HG03432 (cell line): ENCODE data around the gene ART4.

Experiments used
- ATAC-seq: cut with Tn5 transposase; IDR thresholded peaks from one replicate; pipeline ENCODE4 v1.9.1; 2021; ENCODE audit warnings: mild to moderate bottlenecking, moderate library complexity; ENCODE audit not compliant: unreplicated experiment

ART4 gene

DNA sequence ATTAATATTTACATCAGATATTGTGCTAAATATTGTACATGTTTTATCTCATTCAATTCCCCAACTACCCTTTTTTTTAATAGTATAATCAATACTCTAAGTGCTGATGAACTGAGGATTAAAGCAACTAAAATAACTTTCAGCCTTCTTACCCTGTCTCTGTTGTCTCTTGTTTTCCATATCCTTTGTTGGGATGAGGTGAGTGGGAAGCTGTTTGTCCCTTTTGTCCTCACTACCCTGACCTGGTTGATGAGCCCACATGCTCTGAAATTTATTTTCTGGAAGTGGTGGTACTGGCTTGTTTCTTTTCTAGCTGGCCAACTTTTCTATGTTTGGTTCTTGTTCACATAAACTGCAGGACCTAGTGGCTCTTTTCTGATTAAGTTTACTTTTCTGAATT lies 9.6 kb upstream of the ART4 start:
- no peak for ATAC-seq

DNA sequence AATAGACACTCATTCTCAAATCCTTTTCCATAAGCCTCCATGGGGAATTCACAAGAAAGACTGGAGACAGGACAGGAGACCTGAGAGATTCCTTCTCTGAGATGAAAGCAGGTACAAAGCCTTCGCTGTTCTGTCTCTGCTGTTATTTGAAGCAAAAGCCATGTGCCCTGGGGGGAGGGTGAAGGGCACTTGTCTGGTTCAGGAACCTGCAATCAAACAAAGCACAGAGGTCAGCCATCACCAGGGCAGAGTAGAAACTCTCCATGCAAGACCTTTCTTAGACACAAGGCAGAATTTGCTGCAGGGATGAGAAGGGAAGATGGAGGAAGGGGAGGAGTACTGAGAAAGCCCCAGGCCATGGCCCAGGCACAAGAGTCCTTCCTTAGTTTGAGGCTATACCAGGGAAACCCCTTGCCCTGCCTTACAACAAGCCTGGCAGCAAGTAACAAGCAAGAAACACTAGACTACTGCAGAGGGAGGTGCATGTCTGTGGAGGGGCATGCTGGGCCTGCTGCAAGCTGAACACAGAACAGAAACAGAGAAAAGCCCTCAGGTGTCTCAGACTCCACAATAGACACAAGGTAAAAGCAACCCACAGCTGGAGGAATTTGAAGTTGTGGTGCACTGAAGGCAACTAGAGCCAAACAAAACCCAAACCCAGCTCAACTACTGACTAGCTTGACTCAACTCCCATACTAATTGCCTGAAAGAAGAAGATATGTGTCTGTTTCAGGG lies 7.8 kb upstream of the ART4 start:
- peak; percentile 71 for ATAC-seq

GRCh38 chr12:14849661-14850060 lies 6.3 kb upstream of the ART4 start:
- ATAC-seq = no peak

DNA sequence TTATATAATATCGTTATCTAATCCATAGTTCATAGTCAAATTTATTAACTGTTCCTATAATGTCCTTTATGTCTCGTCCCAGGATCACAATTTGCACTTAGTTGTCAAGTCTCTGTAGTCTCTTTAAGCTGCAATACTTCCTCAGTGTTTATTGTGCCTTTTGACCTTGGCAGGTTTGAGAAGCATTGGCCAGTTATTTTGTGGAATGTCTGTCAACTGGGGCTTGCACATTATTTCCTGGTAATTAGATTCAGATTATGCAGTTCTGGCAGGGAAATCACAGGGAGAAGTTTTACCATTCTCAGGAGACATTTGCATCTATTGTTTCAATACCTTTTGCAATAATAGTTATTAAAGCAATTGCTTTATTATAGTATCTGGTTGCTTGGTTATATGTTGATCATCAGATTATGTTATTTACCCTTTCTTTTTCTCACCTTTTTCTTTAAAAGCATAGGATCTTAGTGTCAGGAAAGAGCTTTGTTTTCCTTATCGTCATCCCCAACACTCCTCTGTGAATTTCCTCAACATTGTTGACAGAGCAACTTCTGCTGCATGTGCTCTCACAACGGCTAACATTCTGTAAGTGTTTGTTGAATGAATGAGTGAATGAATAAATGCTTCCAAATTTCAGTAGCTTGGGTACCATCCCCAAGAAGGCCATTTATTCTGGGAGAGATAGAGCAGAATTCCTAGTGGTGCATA lies 3.7 kb upstream of the ART4 start:
- no peak for ATAC-seq

DNA sequence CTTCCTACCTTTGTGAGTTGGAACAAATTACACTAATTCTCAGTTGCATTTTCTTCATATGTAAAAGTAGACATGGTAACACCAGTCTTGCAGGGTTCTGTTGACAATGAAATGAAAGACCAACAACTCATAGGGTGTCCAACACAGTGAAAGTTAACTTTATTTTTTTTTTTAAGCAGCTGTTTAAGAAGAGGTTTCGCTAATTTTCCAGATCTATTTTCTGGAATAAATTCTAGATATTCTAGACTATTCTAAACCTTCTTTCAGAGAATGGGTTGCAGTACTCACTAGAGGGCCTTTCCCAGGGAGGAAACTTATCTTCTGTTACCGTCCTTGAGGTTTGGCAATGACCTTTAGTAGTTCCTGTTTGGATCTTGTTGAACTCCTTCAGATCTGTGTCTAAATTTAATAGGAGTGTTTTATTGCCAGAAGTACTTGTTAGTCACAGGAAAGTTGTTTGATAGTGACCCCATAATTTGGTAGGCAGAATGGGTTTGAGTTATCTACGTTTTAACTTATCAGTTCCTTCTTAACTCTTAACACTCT lies 2.8 kb upstream of the ART4 start:
- no peak for ATAC-seq

GRCh38 chr12:14845350-14845750 lies 2.0 kb upstream of the ART4 start:
- no peak for ATAC-seq

DNA sequence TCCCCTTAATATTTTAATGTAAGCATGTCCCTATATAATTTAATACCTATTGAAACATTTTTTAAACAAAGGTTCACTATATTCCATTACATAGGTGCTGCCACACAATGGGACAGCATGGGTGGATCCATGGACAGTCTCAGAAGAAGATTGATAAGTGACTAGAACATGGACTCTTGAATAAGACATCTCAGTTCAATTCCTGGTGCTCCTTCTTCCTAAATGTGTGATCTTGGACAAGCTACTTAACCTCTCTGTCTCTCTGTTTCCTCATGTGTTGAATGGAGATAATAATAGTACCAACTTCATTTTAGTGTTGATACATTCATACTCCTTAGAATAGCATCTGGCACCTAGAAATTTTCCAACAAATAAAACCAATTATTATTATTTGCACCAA lies 1.1 kb upstream of the ART4 start:
- ATAC-seq = no peak

DNA sequence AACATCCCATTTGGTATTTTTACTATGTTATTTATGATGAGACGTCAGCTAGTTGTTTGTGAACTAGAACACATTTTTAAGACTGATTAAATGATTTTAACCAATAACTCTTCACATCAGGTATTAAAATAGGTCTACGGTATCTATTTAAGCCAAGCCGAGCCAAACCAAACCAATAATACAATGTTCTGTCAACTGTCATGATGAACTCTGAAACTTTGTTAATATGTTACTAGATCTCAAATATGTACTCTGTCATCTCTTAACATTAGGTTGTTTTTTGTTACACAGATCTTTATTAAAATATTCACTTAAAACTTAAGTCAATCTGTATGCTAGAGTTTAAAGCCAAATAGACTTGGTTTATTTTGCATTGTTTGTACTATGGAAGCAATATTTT lies 1.0 kb downstream of the ART4 start:
- ATAC-seq = no peak

DNA sequence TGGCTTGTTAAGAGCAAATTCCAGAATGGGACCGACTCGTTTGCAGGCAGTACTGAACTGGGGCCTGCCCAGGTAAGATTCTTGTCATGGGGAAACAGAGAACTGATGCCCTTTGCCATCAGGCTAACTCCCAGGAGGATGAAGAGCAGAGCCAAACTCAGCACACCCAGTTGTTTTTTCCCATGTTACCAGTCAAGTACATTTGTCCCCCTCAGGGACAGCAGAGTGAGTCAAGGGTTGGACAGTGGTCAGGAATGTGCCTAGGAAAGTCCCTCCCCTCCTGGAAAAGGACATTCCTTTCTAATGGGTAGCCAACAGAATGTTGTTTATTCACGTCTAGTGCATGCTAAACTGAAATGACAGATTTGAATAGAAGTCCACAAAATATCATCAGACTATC lies 1.6 kb downstream of the ART4 start:
- no peak for ATAC-seq

DNA sequence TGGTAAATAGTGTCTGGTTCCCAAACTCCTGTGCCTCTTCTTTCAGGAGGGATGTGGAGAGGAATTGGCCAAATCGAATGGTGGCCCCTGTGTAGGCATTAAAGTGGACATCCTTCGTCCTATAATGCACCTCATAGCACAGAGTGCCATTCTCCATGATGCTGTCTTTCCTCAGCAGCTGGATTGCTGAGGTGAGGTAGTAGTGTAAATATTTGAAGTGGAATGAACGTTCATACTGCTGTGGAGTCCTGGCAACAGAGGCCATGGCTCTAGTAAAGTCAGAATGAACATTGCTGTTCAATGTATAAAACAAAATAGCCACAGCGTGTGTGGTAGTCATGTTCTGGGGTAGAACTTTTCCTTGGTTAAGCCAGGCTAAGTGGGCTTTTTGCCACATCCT lies 2.7 kb downstream of the ART4 start:
- no peak for ATAC-seq

DNA sequence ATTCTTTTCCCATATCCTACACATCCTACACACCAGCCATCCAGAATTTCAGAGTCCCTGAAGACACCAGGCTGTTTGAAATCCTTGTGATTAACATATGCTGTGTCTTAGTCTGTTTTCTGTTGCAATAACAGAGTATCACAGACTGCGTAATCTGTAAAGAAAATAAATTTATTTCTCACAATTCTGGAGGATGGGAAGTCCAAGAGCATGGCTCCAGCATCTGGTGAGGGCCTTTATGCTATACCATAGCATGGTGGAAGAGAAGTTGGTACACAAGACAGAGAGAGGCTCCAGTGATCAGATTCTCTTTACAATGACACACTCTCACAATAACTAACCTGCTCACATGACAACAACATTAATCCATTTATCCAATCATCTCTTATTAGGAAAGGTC lies 4.1 kb downstream of the ART4 start:
- no peak for ATAC-seq

DNA sequence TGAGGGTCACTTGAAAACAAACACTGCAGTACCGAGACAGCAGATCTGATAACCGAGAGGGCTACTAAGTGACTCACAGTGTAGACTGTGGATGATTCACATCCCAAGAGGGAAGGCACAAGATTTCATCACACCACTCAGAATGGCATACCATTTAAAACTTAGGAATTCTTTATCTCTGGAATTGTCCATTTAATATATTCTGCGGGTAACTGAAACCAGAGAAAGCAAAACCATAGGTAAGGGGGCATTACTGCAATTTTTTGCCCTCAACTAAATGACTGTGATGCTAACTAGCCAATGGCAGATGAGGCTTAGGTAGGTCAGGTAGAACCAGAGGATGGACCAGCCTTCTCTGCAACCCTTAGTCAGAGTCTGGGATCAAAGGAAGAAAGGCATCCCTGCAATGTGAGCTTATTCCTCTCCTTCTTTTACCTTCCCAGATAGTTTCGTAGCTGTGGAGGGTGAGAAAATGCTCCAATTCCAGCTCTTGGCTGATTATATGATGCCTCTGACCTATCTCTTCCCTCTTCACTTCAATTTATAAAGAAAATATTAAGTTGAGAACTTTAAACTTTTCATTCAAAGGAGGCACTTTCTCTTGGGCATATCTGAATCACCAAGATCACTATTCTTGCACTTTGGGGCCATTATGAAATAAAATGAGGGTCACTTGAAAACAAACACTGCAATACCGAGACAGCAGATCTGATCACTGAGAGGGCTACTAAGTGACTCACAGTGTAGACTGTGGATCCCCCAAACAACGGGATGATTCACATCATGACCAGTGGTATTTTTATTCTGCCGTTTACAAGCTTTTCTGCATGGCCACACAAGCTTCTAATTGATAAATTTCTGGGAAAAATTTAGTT lies 6.8 kb downstream of the ART4 start:
- no peak for ATAC-seq

- no peak for ATAC-seq
Measured at GRCh38 chr12:14834509-14834908, 8.8 kb downstream of the ART4 start.

DNA sequence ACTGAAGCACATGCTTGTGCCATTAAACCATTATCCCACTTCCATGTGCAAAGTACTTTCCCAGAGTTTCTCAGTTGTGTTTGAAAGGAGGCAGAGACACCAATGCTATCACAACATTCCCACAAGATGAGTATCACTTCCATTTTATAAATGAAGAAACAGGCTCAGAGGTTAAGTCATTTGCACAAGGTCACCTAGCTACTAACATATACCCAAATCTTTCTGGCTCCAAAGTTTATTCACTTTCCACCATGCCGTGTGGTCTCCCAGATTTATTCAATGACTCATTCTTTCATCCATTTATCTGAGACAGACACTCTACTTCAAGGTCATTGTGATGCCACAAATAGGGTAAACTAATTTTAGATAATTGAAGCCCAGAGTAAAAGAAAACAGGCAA lies 9.4 kb downstream of the ART4 start:
- no peak for ATAC-seq

DNA sequence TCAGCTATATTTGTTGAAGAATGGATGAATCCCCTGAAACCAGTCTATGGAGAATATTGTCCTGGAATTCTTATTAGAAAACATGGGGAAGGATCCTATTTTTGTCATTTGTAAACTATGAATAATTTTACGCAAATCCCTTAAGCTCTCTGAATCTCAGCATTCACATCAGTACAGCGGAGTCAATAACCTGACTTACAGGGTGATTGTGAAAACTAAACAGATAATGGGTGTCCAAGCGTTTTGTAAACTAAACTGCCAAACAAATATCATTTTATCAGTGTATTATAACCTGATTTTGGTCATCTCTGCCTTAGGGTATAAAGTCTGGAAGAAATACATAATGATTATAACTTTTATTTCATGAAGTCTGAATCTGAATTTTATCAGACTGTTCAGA lies 10.0 kb downstream of the ART4 start:
- no peak for ATAC-seq

GRCh38 chr12:14828892-14829291 lies 14.4 kb downstream of the ART4 start:
- ATAC-seq = peak; percentile 68

- no peak for ATAC-seq
Measured at GRCh38 chr12:14827043-14827442, 16.3 kb downstream of the ART4 start.

DNA sequence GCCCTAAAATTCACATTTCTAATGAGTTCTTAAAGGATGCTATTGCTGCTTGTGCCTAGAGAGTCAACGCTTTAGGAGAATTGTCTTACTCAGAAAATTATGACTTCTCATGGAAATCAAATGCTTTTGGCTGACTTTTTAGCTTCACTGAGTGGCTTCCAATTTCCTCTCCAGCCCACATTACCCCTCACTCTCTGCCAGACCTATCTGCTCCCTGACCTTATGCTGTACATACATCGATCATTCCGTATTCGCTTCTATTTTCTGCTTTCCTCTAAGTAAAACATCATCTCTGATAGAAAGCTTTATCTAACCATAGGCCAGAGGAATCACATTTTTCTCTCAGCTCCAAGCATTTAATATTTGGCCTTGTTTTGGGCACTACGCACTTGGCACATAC lies 16.8 kb downstream of the ART4 start:
- ATAC-seq = no peak

- ATAC-seq = no peak
Measured at GRCh38 chr12:14825256-14825655, 18.1 kb downstream of the ART4 start.

DNA sequence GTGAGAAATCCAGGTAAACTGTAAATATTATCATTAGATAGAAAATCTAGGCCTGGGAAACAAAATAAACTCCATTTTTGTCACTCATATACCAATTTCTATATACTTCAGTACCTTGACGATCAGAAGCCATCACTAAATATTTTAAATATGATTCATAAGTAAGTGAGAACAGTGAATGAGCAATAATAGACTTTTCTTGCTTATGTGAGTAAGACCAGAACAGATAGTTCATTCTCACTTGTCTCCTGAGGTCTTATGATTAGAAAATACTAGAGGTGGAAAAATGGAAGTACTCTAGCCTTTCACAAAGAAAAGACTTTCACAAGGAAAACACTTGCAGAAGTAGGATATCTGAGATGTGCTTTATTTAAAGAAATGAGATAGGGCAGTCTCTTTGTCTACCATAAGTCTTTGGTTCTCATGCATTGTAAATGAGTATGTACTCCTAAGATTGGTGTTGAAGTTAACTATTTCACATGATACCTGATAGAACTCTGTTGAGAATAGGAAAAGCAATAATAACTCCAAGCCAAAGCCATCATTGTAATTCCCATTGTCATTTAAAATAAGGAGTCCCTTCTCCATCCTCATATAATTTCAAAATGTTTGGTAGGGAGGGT lies 19.2 kb downstream of the ART4 start:
- ATAC-seq = no peak

GRCh38 chr12:14814014-14814413 lies 29.3 kb downstream of the ART4 start, which contains the start of gene SMCO3:
Gene SMCO3, minus strand, starts transcription at chr12:14814182. Its CDS starts 7,502 bp downstream, at chr12:14806680.
- no peak for ATAC-seq
